H9 (cell line): ENCODE results near the gene CFAP54. TPM values are rescaled to one million over a fixed set of nuclear protein-coding genes. Genes with fewer than 3 reads are reported as not detected.

Experiments used
- DNase-seq: peaks from one replicate; pipeline ENCODE4 v3.0.0-alpha.2; 2017
- H2AFZ ChIP-seq: one replicate; pipeline ENCODE4 v1.6.1; 2013; ENCODE audit warnings: mild to moderate bottlenecking, low read length, control low read depth, moderate library complexity
- H2AK5ac ChIP-seq: 2 replicates; pipeline ENCODE4 v1.6.1; 2013; ENCODE audit warnings: low read length, control low read depth, mixed read lengths; ENCODE audit not compliant: insufficient read length
- H2BK120ac ChIP-seq: one replicate; pipeline ENCODE4 v1.6.1; 2013; ENCODE audit warnings: low read depth, mild to moderate bottlenecking, low read length, control low read depth, inconsistent platforms; ENCODE audit not compliant: poor library complexity, severe bottlenecking
- H2BK12ac ChIP-seq: 2 replicates; pipeline ENCODE4 v1.6.1; 2013; ENCODE audit warnings: low read length, control low read depth, mixed read lengths, low read depth; ENCODE audit not compliant: insufficient read length
- H2BK15ac ChIP-seq: 2 replicates; pipeline ENCODE4 v1.6.1; 2013; ENCODE audit warnings: low read depth, low read length, control low read depth
- H2BK20ac ChIP-seq: one replicate; pipeline ENCODE4 v1.6.1; 2013; ENCODE audit warnings: low read depth, mild to moderate bottlenecking, low read length, control low read depth, inconsistent platforms; ENCODE audit not compliant: poor library complexity, severe bottlenecking
- H2BK5ac ChIP-seq: 2 replicates; pipeline ENCODE4 v1.6.1; 2013; ENCODE audit warnings: low read length, control low read depth, mixed read lengths; ENCODE audit not compliant: insufficient read length
- H3K14ac ChIP-seq: 2 replicates; pipeline ENCODE4 v1.6.1; 2013; ENCODE audit warnings: low read length, control low read depth; ENCODE audit not compliant: insufficient read depth
- H3K18ac ChIP-seq: 2 replicates; pipeline ENCODE4 v1.6.1; 2013; ENCODE audit warnings: low read depth, mild to moderate bottlenecking, mixed read lengths, low read length, control low read depth; ENCODE audit not compliant: insufficient read length
- H3K23ac ChIP-seq: 2 replicates; pipeline ENCODE4 v1.6.1; 2013; ENCODE audit warnings: low read length, control low read depth, mixed read lengths, low read depth; ENCODE audit not compliant: insufficient read length
- H3K23me2 ChIP-seq: 2 replicates; pipeline ENCODE4 v1.6.1; 2013; ENCODE audit warnings: low read depth, mild to moderate bottlenecking, mixed read lengths, low read length, control low read depth; ENCODE audit not compliant: insufficient read length, poor library complexity, severe bottlenecking
- H3K27ac ChIP-seq: 2 replicates; pipeline ENCODE4 v1.5.1; 2013; ENCODE audit warnings: low read length, control low read depth, mixed read lengths, low read depth; ENCODE audit not compliant: insufficient read length
- H3K27me3 ChIP-seq: 2 replicates; pipeline ENCODE4 v1.6.1; 2013; ENCODE audit warnings: low read length, control low read depth, inconsistent platforms; ENCODE audit not compliant: insufficient read depth
- H3K4ac ChIP-seq: 2 replicates; pipeline ENCODE4 v1.6.1; 2013; ENCODE audit warnings: low read depth, mild to moderate bottlenecking, control low read depth, inconsistent platforms, low read length, moderate library complexity
- H3K4me1 ChIP-seq: 2 replicates; pipeline ENCODE4 v1.6.1; 2013; ENCODE audit warnings: low read length, control low read depth, inconsistent platforms; ENCODE audit not compliant: insufficient read depth
- H3K4me2 ChIP-seq: 2 replicates; pipeline ENCODE4 v1.6.1; 2013; ENCODE audit warnings: low read length, control low read depth, mixed read lengths; ENCODE audit not compliant: insufficient read length, insufficient read depth
- H3K56ac ChIP-seq: 2 replicates; pipeline ENCODE4 v1.6.1; 2013; ENCODE audit warnings: low read depth, mild to moderate bottlenecking, mixed read lengths, low read length, control low read depth; ENCODE audit not compliant: insufficient read length
- H3K79me1 ChIP-seq: 2 replicates; pipeline ENCODE4 v1.6.1; 2013; ENCODE audit warnings: low read depth, mild to moderate bottlenecking, moderate library complexity, low read length, control low read depth, inconsistent platforms; ENCODE audit not compliant: insufficient read depth, poor library complexity, severe bottlenecking
- H3K79me2 ChIP-seq: 2 replicates; pipeline ENCODE4 v1.6.1; 2013; ENCODE audit warnings: low read length, control low read depth, inconsistent platforms; ENCODE audit not compliant: insufficient read depth
- H3K9ac ChIP-seq: 2 replicates; pipeline ENCODE4 v1.6.1; 2013; ENCODE audit warnings: low read length, control low read depth, mixed read lengths; ENCODE audit not compliant: insufficient read length; ENCODE audit errors: extremely low read depth
- H3K9me3 ChIP-seq: one replicate; pipeline ENCODE4 v1.6.1; 2013; ENCODE audit warnings: low read depth, low read length, inconsistent platforms; ENCODE audit not compliant: control insufficient read depth
- H3T11ph ChIP-seq: one replicate; pipeline ENCODE4 v1.6.1; 2013; ENCODE audit warnings: mild to moderate bottlenecking, low read length, control low read depth, inconsistent platforms
- H4K20me1 ChIP-seq: one replicate; pipeline ENCODE4 v1.6.1; 2013; ENCODE audit not compliant: control insufficient read depth, insufficient read length, insufficient read depth
- H4K5ac ChIP-seq: 2 replicates; pipeline ENCODE4 v1.6.1; 2013; ENCODE audit warnings: low read depth, mild to moderate bottlenecking, mixed read lengths, low read length, control low read depth; ENCODE audit not compliant: insufficient read length
- H4K8ac ChIP-seq: replicated peaks from 2 replicates; pipeline ENCODE4 v1.6.1; 2013; ENCODE audit warnings: low read length, control low read depth, mixed read lengths, low read depth; ENCODE audit not compliant: insufficient read length
- H4K91ac ChIP-seq: 2 replicates; pipeline ENCODE4 v1.6.1; 2013; ENCODE audit warnings: low read depth, mild to moderate bottlenecking, moderate library complexity, mixed read lengths, low read length, control low read depth; ENCODE audit not compliant: insufficient read length
- H3K27ac Mint-ChIP-seq, 3 experiments: 2 replicates in 2 of 3; 3 replicates in 1 of 3; pipeline ENCODE4 v1.8.0; 2020 to 2021; ENCODE audit warnings: mixed read lengths in 3 of 3, mild to moderate bottlenecking in 1 of 3, moderate library complexity in 1 of 3
- H3K27me3 Mint-ChIP-seq: 2 replicates; pipeline ENCODE4 v1.8.0; 2021; ENCODE audit warnings: low read depth, mild to moderate bottlenecking, moderate library complexity, mixed read lengths
- H3K36me3 Mint-ChIP-seq, 3 experiments: 2 replicates in 2 of 3; 3 replicates in 1 of 3; pipeline ENCODE4 v1.8.0; 2020 to 2021; ENCODE audit warnings: low read depth in 3 of 3, mixed read lengths in 3 of 3; ENCODE audit not compliant: insufficient read depth in 1 of 3
- H3K4me1 Mint-ChIP-seq, 2 experiments: 2 replicates each; pipeline ENCODE4 v1.8.0; 2020; ENCODE audit warnings: mixed read lengths in 2 of 2
- H3K4me3 Mint-ChIP-seq, 2 experiments: 2 replicates in 1 of 2; 3 replicates in 1 of 2; pipeline ENCODE4 v1.8.0; 2020 to 2021; ENCODE audit warnings: mild to moderate bottlenecking in 2 of 2, mixed read lengths in 2 of 2, moderate library complexity in 1 of 2
- H3K9me3 Mint-ChIP-seq, 2 experiments: 2 replicates in 1 of 2; 3 replicates in 1 of 2; pipeline ENCODE4 v1.8.0; 2020; ENCODE audit warnings: mild to moderate bottlenecking in 2 of 2, mixed read lengths in 2 of 2, moderate library complexity in 1 of 2
- WGBS: extraction: QIAGEN DNeasy Blood & Tissue Kit; methylation state at CpG from one replicate; pipeline ENCODE4 v1.1.7; 2013; ENCODE audit warnings: missing lambda C conversion rate, low lambda C conversion rate, mixed read lengths; ENCODE audit not compliant: insufficient read length; ENCODE audit errors: extremely low coverage; 5-methylcytosine and 5-hydroxymethylcytosine counted together
- total RNA-seq: library from RNA; stranded (reverse); gene quantifications from 2 replicates; pipeline ENCODE4 v1.2.1, GENCODE V29; 2021
- TF ChIP-seq, protein P1 (sequence below): fragments of 200-600 bp; sonication (generic); conservative IDR thresholded peaks from 3 replicates; pipeline ENCODE4 v1.8.0; 2021; ENCODE audit warnings: antibody characterized with exemption, mild to moderate bottlenecking

CFAP54 gene
- total RNA-seq, 1 experiment from 2014 or later = 0.24 TPM

DNA sequence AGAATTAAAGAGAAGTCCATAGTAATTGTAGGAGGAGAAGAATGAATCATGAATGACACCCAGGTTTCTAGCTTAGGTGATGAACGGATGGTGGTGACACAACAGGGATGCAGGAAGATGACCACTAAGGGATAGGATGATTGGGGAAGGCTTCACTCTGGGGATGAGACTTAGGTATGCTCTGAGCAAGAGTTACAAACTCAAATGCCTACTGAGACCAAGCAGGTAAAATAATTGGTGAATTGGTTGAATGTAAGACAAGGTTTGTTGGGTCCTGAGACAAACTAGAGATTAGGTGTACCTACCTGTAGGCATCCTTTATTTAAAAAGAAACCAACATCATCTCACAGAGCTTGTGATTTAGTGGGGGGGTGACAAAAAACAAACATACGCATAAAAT lies 116.3 kb downstream of the CFAP54 start:
- H3K27ac ChIP-seq = no peak overlapping the region
- H2AK5ac ChIP-seq = no peak overlapping the region
- H2AFZ ChIP-seq = no peak overlapping the region
- H3K9me3 ChIP-seq = no peaks in the 10 kb centered on the region
- DNase-seq = no peak
- no peak overlapping the region for H3K18ac ChIP-seq
- Mint-ChIP-seq H3K9me3 (peaks cover 13 to 19% of the 10 kb centered on the region in 2 experiments), H3K27me3 (peaks cover 4% of the 10 kb centered on the region), H3K4me3 (no peak overlapping the region), H3K36me3 (peaks cover 4 to 17% (median 8%) of the 10 kb centered on the region in 3 experiments), H3K4me1 (no peaks in the 10 kb centered on the region), H3K27ac (no peak overlapping the region)
- H3K27me3 ChIP-seq = no peaks in the 10 kb centered on the region
- H2BK5ac ChIP-seq = no peak overlapping the region
- H2BK15ac ChIP-seq = no peak overlapping the region
- no peaks in the 10 kb centered on the region for H3K4me1 ChIP-seq
- no peaks in the 10 kb centered on the region for H3K79me1 ChIP-seq
- no CpG with 5 or more reads among the region's 2 CpGs for WGBS
- no peak overlapping the region for H3K14ac ChIP-seq
- no peaks in the 10 kb centered on the region for H3K79me2 ChIP-seq
- no peaks in the 10 kb centered on the region for H4K20me1 ChIP-seq
- H3K4me2 ChIP-seq = no peak overlapping the region
- no peak overlapping the region for H2BK20ac ChIP-seq
- no peak overlapping the region for H3K9ac ChIP-seq
- H3T11ph ChIP-seq = no peak overlapping the region
- no peak overlapping the region for H3K56ac ChIP-seq
- H4K8ac ChIP-seq = no peak overlapping the region
- no peaks in the 10 kb centered on the region for H3K23me2 ChIP-seq
- H3K23ac ChIP-seq = no peak overlapping the region
- H2BK120ac ChIP-seq = no peak overlapping the region
- H3K4ac ChIP-seq = no peak overlapping the region
- no peak overlapping the region for H4K5ac ChIP-seq
- TF ChIP-seq, protein P1, sequence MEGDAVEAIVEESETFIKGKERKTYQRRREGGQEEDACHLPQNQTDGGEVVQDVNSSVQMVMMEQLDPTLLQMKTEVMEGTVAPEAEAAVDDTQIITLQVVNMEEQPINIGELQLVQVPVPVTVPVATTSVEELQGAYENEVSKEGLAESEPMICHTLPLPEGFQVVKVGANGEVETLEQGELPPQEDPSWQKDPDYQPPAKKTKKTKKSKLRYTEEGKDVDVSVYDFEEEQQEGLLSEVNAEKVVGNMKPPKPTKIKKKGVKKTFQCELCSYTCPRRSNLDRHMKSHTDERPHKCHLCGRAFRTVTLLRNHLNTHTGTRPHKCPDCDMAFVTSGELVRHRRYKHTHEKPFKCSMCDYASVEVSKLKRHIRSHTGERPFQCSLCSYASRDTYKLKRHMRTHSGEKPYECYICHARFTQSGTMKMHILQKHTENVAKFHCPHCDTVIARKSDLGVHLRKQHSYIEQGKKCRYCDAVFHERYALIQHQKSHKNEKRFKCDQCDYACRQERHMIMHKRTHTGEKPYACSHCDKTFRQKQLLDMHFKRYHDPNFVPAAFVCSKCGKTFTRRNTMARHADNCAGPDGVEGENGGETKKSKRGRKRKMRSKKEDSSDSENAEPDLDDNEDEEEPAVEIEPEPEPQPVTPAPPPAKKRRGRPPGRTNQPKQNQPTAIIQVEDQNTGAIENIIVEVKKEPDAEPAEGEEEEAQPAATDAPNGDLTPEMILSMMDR = no peak
- H2BK12ac ChIP-seq = no peak overlapping the region
- no peak overlapping the region for H4K91ac ChIP-seq
